Measurements from ENCODE around the gene PIGN.

GRCh38 chr18:61998335-61998734, 188.5 kb downstream of the PIGN start:
- TF ChIP-seq, protein P1, sequence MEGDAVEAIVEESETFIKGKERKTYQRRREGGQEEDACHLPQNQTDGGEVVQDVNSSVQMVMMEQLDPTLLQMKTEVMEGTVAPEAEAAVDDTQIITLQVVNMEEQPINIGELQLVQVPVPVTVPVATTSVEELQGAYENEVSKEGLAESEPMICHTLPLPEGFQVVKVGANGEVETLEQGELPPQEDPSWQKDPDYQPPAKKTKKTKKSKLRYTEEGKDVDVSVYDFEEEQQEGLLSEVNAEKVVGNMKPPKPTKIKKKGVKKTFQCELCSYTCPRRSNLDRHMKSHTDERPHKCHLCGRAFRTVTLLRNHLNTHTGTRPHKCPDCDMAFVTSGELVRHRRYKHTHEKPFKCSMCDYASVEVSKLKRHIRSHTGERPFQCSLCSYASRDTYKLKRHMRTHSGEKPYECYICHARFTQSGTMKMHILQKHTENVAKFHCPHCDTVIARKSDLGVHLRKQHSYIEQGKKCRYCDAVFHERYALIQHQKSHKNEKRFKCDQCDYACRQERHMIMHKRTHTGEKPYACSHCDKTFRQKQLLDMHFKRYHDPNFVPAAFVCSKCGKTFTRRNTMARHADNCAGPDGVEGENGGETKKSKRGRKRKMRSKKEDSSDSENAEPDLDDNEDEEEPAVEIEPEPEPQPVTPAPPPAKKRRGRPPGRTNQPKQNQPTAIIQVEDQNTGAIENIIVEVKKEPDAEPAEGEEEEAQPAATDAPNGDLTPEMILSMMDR (IDR thresholded peaks at IDR 0.05; ENCODE audit: control extremely low read depth in 1 of 3, insufficient read depth in 1 of 3, low read depth in 1 of 3, low read length in 3 of 3), result no peak
- TF ChIP-seq CEBPB (IDR thresholded peaks at IDR 0.05; ENCODE audit: low read depth, low read length) (no peak), RNF2 (IDR thresholded peaks at IDR 0.05; ENCODE audit: borderline replicate concordance, low read depth, low read length, missing control alignments, poor library complexity, severe bottlenecking) (no peak), POLR2A (IDR thresholded peaks at IDR 0.05; ENCODE audit: control extremely low read depth in 1 of 2, low read depth in 2 of 2, low read length in 2 of 2) (no peak), EZH2 (IDR thresholded peaks at IDR 0.05; ENCODE audit: low read depth, low read length, severe bottlenecking) (no peak), EGR1 (IDR thresholded peaks at IDR 0.05; ENCODE audit: borderline replicate concordance, low read depth, low read length) (no peak), MAFK (IDR thresholded peaks at IDR 0.05; ENCODE audit: low read depth, low read length) (no peak), SP2 (IDR thresholded peaks at IDR 0.05; ENCODE audit: low read length) (no peak), YY1 (IDR thresholded peaks at IDR 0.05; ENCODE audit: low read depth, low read length) (no peak), RAD21 (IDR thresholded peaks at IDR 0.05 in 1 of 2, conservative IDR thresholded peaks at IDR 0.05 in 1 of 2; ENCODE audit: low read depth in 2 of 2, low read length in 2 of 2) (no peak), POLR2AphosphoS5 (IDR thresholded peaks at IDR 0.05; ENCODE audit: low read depth, low read length) (no peak)
- TF ChIP-seq, protein P2, sequence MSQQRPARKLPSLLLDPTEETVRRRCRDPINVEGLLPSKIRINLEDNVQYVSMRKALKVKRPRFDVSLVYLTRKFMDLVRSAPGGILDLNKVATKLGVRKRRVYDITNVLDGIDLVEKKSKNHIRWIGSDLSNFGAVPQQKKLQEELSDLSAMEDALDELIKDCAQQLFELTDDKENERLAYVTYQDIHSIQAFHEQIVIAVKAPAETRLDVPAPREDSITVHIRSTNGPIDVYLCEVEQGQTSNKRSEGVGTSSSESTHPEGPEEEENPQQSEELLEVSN (IDR thresholded peaks at IDR 0.05), result no peak
- TF ChIP-seq, protein P3, sequence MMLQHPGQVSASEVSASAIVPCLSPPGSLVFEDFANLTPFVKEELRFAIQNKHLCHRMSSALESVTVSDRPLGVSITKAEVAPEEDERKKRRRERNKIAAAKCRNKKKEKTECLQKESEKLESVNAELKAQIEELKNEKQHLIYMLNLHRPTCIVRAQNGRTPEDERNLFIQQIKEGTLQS (IDR thresholded peaks at IDR 0.05; ENCODE audit: insufficient read depth, low read depth, low read length), result no peak

All from H1 (cell line).